GM19023 (cell line): ENCODE results near the gene PLB1.

ENCODE experiments used
- ATAC-seq: cut with Tn5 transposase; IDR thresholded peaks from one replicate; pipeline ENCODE4 v1.9.1; 2021; ENCODE audit warnings: mild to moderate bottlenecking, moderate library complexity; ENCODE audit not compliant: unreplicated experiment

Gene PLB1

GRCh38 chr2:28499282-28499681, 3.4 kb downstream of the PLB1 start:
- no peak for ATAC-seq

- no peak for ATAC-seq
These were observed 9.5 kb downstream of the PLB1 start for GRCh38 chr2:28505361-28505760.

- ATAC-seq = no peak
These were observed 10.5 kb downstream of the PLB1 start for GRCh38 chr2:28506112-28506910.

GRCh38 chr2:28507796-28508764, 12.2 kb downstream of the PLB1 start:
- ATAC-seq = no peak

GRCh38 chr2:28509361-28509760, 13.5 kb downstream of the PLB1 start:
- no peak for ATAC-seq

- ATAC-seq = no peak
These were observed 14.3 kb downstream of the PLB1 start for GRCh38 chr2:28510184-28510583.

- no peak for ATAC-seq
These were observed 16.2 kb downstream of the PLB1 start for GRCh38 chr2:28511871-28512606.

GRCh38 chr2:28512607-28512965, 16.7 kb downstream of the PLB1 start:
- ATAC-seq = no peak

- no peak for ATAC-seq
These were observed 17.2 kb downstream of the PLB1 start for GRCh38 chr2:28513097-28513496.

- ATAC-seq = no peak
These were observed 19.4 kb downstream of the PLB1 start for GRCh38 chr2:28515176-28515751.

GRCh38 chr2:28516430-28516829, 20.6 kb downstream of the PLB1 start:
- ATAC-seq = no peak

- no peak for ATAC-seq
These were observed 21.1 kb downstream of the PLB1 start for GRCh38 chr2:28516950-28517349.

GRCh38 chr2:28521663-28522062, 25.8 kb downstream of the PLB1 start:
- no peak for ATAC-seq

- ATAC-seq = no peak
These were observed 26.6 kb downstream of the PLB1 start for GRCh38 chr2:28522481-28522880.

- ATAC-seq = no peak
These were observed 28.0 kb downstream of the PLB1 start for GRCh38 chr2:28523902-28524301.

- ATAC-seq = no peak
These were observed 29.6 kb downstream of the PLB1 start for GRCh38 chr2:28525481-28525880.

GRCh38 chr2:28526527-28527132, 30.8 kb downstream of the PLB1 start:
- no peak for ATAC-seq

- ATAC-seq = no peak
These were observed 31.3 kb downstream of the PLB1 start for GRCh38 chr2:28527196-28527595.

- no peak for ATAC-seq
These were observed 32.3 kb downstream of the PLB1 start for GRCh38 chr2:28528206-28528605.

GRCh38 chr2:28530782-28531181, 34.9 kb downstream of the PLB1 start:
- no peak for ATAC-seq
